Measurements from ENCODE around the gene RNF183.
"Not testable (repeated sequence)": the region's sequence is repeated elsewhere in the genome, so short reads cannot be mapped to it uniquely, and the experiment has no call there.

GRCh38 chr9:113296247-113296646, 6.9 kb downstream of the RNF183 start:
- not testable (repeated sequence) for TF ChIP-seq CTCF, POLR2A (IDR thresholded peaks at IDR 0.05)

Data from body of pancreas (tissue), 4 donors.